Heart left ventricle (tissue), 16 donors: Measurements from ENCODE around the gene CCDC112. TPM values are rescaled to one million over a fixed set of nuclear protein-coding genes. Genes with fewer than 3 reads are reported as not detected.
A peak's percentile ranks its signal among the peaks of the same experiment; 100 is the strongest.

Experiments used
- ATAC-seq, 4 donors: fragments of 200-7000 bp; cut with Tn5 transposase; one replicate each; pipeline ENCODE4 v1.9.1; 2020 to 2022; ENCODE audit warnings: moderate library complexity in 4 of 4, mild to moderate bottlenecking in 3 of 4, moderate number of reproducible peaks in 1 of 4
- DNase-seq, 5 donors: peaks; one replicate each; pipeline ENCODE4 v3.0.0-alpha.2; 2020
- H3K27ac ChIP-seq, 12 donors: fragments of 200-600 bp; sonication (generic) in 4 of 12; one replicate each; pipeline versions ENCODE4 v1.5.0 to v1.8.0; 2016 to 2022; ENCODE audit warnings: mild to moderate bottlenecking in 2 of 12
- H3K27me3 ChIP-seq, 9 donors: fragments of 200-600 bp; sonication (generic) in 2 of 9; one replicate each; pipeline versions ENCODE4 v1.5.1 to v1.8.0; 2016 to 2022; ENCODE audit warnings: mild to moderate bottlenecking in 3 of 9
- H3K36me3 ChIP-seq, 9 donors: fragments of 200-600 bp; sonication (generic) in 2 of 9; one replicate each; pipeline versions ENCODE4 v1.5.0 to v1.8.0; 2018 to 2022; ENCODE audit warnings: mild to moderate bottlenecking in 2 of 9
- H3K4me1 ChIP-seq, 12 donors: fragments of 200-600 bp; sonication (generic) in 4 of 12; one replicate each; pipeline versions ENCODE4 v1.5.0 to v1.8.0; 2016 to 2022; ENCODE audit warnings: mild to moderate bottlenecking in 3 of 12
- H3K4me3 ChIP-seq, 12 donors: fragments of 200-600 bp; sonication (generic) in 4 of 12; one replicate each; pipeline versions ENCODE4 v1.5.0 to v1.8.0; 2017 to 2022; ENCODE audit warnings: mild to moderate bottlenecking in 9 of 12, moderate library complexity in 4 of 12
- H3K9me3 ChIP-seq, 12 donors: fragments of 200-600 bp; sonication (generic) in 4 of 12; one replicate each; pipeline versions ENCODE4 v1.5.0 to v1.8.0; 2016 to 2022; ENCODE audit warnings: mild to moderate bottlenecking in 1 of 12
- POLR2A ChIP-seq, 2 donors: fragments of 450-650 bp; IDR thresholded peaks; one replicate each; pipeline ENCODE4 v1.6.1; 2017; ENCODE audit warnings: antibody characterized with exemption in 2 of 2, mild to moderate bottlenecking in 2 of 2, moderate library complexity in 2 of 2
- WGBS, 4 donors: extraction: QIAGEN DNeasy Blood & Tissue Kit in 2 of 4; methylation state at CpG; one replicate each; pipeline versions ENCODE4 v1.1.5 to v1.1.7; 2013 to 2018; 5-methylcytosine and 5-hydroxymethylcytosine counted together
- intact Hi-C, 10 donors: fragments of 100-400 bp; cut with DNase I; formaldehyde crosslinking; loops; one replicate each; pipeline versions ENCODE4 v1.11.1 to v1.14.2; 2022
- polyA plus RNA-seq, 2 donors: library from polyadenylated mRNA; stranded (reverse); fragments of 200-250 nt; gene quantifications; one replicate each; pipeline ENCODE4 v1.2.3, GENCODE V29; 2013
- total RNA-seq, 9 donors: library from RNA; depleted of rRNA in 2 of 9; stranded (reverse); fragments of >200 nt in 2 of 9; fragmentation: NEBNext Ultra II Directional in 3 of 9; extraction: Animal tissue kit (Norgen Biotek cat#: 25700) in 3 of 9; gene quantifications; one replicate each; pipeline versions ENCODE4 v1.1.0 to v1.2.4, GENCODE V29; 2016 to 2023
- TF ChIP-seq, protein P1 (sequence below), 12 donors: fragments of 200-600 bp; sonication (generic) in 4 of 12; IDR thresholded peaks; one replicate each; pipeline versions ENCODE4 v1.5.0 to v1.8.0; 2018 to 2022; ENCODE audit warnings: antibody characterized with exemption in 12 of 12, mild to moderate bottlenecking in 5 of 12
- donor health status: ischemic (EF 13 %, LVEDD 7.1; RV severe dilation, severe dysfunction).
- donor health status: healthy with polysubstance abuse.
- donor health status: DM: no; HTN: yes; CAD: no.
- donor health status: DM: no; HTN: no; CAD: no.
- donor health status: ischemic (EF 25% LVEDD 6.9; RV normal size, moderate dysfunction).
- donor health status: ischemic (EF 25% LVEDD 5.7; RV mildly dilated, moderate dysfunction).
- donor health status: healthy.
- donor health status: DM: yes; HTN: yes; CAD: no.
- donor health status: ischemic (EF 35%, LVEDD 5.7; RV mildly dilated, moderate dysfunction).
- donor health status: nonischemic (EF 11% LVEDD 7.7; RV severe dilation, severe dysfunction).
- donor health status: DM: yes; HTN: yes; CAD: no.
- donor health status: PGD.
- donor health status: ischemic (EF 29% LVEDD 5.4; RV normal size, mild dysfunction).
- donor health status: nonischemic (EF 23%, LVEDD 6.1; RV moderate dilation, normal function).

Gene CCDC112
- total and polyA plus RNA-seq, 11 donors = 3.6 to 8.4 (median 5.6) TPM

DNA sequence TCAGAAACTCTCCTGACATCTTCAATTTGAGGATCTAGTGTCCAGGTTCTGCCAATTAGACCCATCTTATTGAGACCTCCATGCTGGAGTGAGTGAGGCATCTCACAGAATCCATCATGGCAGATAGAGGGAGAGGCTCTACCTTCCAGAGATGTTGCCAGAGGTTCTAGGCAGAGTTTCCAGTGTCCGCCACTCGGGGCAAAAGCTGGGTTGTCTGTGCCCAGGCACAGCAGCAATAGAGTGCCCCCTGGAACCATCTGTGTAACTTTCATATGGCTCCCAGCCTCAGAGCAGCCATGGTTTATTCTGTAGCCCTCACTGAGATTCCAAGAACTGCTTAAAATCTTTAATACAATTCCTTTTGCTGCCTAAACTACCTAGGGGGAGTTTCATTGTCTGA is 16.6 kb upstream of the CCDC112 start:
- ATAC-seq (no peak), DNase-seq (no peak)
- H3K27ac ChIP-seq = no peak overlapping the region
- 75 to 89% (median 85%) methylated on average over 2 of the region's 2 CpGs for WGBS, 4 donors
- H3K9me3 ChIP-seq = no peaks in the 10 kb centered on the region
- no peaks in the 10 kb centered on the region for H3K36me3 ChIP-seq
- intact Hi-C loops = loop anchor here in 8 of 10 donors (2.0 to 10.0 kb wide), 8 partner anchors 52 to 752 kb away; partner anchors contain the start of genes AP3S1 (in 1 of the 8) and ATG12 (in 1 of the 8)
- no peak for TF ChIP-seq POLR2A (IDR thresholded peaks at IDR 0.05)
- H3K27me3 ChIP-seq = no peaks in the 10 kb centered on the region
- H3K4me1 ChIP-seq = peaks cover 0 to 8% (median 0%) of the 10 kb centered on the region in 12 donors
- no peak overlapping the region for H3K4me3 ChIP-seq

DNA sequence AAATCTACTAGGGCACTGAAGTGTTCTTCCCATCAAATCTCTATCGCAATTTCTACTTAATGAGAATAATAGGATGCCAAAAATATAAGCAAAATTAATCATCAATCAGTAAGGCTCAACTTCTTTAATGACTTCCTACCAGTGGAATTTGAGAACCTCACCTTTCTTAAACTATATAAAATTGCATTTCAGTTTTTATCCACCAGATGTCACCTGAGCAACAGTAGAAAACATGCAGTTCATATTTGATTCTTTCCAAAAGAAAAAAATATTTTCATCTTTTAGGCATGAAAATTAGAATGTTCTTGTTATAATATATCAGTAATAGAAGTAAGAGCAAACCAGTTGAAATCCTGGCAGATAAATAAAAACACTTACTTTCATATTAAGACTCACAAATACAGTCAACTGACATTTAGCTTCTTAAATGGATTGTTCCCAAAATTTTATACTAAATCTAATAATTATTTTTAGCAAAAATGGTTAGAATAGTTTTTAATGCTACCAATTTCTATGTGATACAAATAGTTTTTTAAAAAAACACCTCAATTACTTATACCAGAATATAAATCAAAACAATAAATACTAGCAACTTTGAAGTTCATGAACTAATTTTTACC is 13.4 kb upstream of the CCDC112 start:
- H3K27ac ChIP-seq = no peak overlapping the region
- intact Hi-C loops = loop anchor here (1.0 to 10.0 kb wide), 15 partner anchors 55 to 757 kb away; partner anchors contain the start of genes AP3S1 (in 1 of the 10) and ATG12 (in 1 of the 10)
- H3K36me3 ChIP-seq = no peaks in the 10 kb centered on the region
- no peaks in the 10 kb centered on the region for H3K27me3 ChIP-seq
- TF ChIP-seq, protein P1, sequence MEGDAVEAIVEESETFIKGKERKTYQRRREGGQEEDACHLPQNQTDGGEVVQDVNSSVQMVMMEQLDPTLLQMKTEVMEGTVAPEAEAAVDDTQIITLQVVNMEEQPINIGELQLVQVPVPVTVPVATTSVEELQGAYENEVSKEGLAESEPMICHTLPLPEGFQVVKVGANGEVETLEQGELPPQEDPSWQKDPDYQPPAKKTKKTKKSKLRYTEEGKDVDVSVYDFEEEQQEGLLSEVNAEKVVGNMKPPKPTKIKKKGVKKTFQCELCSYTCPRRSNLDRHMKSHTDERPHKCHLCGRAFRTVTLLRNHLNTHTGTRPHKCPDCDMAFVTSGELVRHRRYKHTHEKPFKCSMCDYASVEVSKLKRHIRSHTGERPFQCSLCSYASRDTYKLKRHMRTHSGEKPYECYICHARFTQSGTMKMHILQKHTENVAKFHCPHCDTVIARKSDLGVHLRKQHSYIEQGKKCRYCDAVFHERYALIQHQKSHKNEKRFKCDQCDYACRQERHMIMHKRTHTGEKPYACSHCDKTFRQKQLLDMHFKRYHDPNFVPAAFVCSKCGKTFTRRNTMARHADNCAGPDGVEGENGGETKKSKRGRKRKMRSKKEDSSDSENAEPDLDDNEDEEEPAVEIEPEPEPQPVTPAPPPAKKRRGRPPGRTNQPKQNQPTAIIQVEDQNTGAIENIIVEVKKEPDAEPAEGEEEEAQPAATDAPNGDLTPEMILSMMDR (IDR thresholded peaks at IDR 0.05) = peak; percentile 67 to 89 (median 74)
- TF ChIP-seq POLR2A (IDR thresholded peaks at IDR 0.05) = no peak
- no peaks in the 10 kb centered on the region for H3K4me1 ChIP-seq
- WGBS, 4 donors = 18 to 26% (median 20%) methylated on average over 1 of the region's 1 CpG
- DNase-seq (no peak), ATAC-seq (peak in 2 of 4 donors; percentile 47 to 51)
- no peaks in the 10 kb centered on the region for H3K9me3 ChIP-seq
- H3K4me3 ChIP-seq = no peak overlapping the region

DNA sequence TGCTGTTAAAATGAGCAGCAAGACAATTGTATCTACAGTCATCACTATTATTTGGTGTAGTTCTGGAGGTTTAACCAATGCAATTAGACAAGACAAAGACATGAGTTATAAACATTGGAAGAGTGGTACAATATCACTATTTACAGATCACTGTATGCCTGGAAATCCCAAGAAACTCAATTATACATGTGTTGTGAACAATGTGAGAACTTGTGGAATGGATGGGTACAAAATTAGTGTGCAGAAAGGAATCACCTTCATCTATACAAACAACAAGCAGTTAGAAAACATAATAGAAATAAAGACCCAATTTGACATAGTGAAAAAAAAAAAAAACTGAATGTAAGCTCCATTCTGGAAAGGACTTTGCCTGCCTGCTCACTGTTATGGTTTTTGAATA is 12.4 kb upstream of the CCDC112 start:
- intact Hi-C loops = loop anchor here in 8 of 10 donors (1.0 to 10.0 kb wide), 9 partner anchors 265 to 758 kb away; no protein-coding TSS in a partner anchor

DNA sequence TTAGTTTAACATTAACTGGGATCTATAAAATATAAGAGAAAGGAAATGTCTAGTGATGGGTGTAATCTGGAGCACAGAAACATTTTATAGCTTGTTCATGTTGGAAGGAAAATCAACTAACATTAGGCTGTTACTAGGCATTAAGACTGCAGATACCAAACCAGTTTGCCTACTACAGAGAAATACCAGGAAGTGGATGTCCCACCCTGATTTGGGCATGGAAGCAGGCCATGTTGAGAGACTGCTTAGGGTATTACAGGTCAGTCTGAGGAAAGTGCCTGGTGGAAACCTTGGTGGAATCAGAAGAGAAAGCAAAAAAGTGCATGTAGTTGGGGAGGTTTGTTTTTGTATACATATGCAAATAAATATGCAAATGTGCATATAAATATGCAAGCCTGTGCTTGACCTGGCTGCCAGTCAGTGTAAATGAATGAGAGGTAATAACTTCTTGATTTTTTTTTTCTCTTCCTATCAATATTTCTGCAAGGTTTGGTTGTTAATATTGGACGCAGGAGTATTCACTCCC is 9.6 kb upstream of the CCDC112 start:
- no peak for ATAC-seq

More for the DNA sequence above, 12.4 kb upstream of the CCDC112 start:
- H3K9me3 ChIP-seq = no peaks in the 10 kb centered on the region
- H3K36me3 ChIP-seq = no peaks in the 10 kb centered on the region
- no peaks in the 10 kb centered on the region for H3K27me3 ChIP-seq
- no peak for ATAC-seq
- DNase-seq = no peak
- no peak overlapping the region for H3K4me3 ChIP-seq
- no peaks in the 10 kb centered on the region for H3K4me1 ChIP-seq
- no peak overlapping the region for H3K27ac ChIP-seq
- TF ChIP-seq POLR2A (IDR thresholded peaks at IDR 0.05) = no peak
- TF ChIP-seq, protein P1 (IDR thresholded peaks at IDR 0.05) = no peak

More for the DNA sequence above, 9.6 kb upstream of the CCDC112 start:
- Histone ChIP-seq H3K4me3 (no peak overlapping the region), H3K9me3 (no peaks in the 10 kb centered on the region), H3K27me3 (no peaks in the 10 kb centered on the region), H3K27ac (no peak overlapping the region), H3K4me1 (no peaks in the 10 kb centered on the region), H3K36me3 (no peaks in the 10 kb centered on the region)
- WGBS, 4 donors = 83 to 98% (median 89%) methylated on average over 1 of the region's 1 CpG
- TF ChIP-seq, protein P1 (IDR thresholded peaks at IDR 0.05) = no peak
- no peak for TF ChIP-seq POLR2A (IDR thresholded peaks at IDR 0.05)
- DNase-seq = no peak
- intact Hi-C loops = loop anchor here in 7 of 10 donors (5.0 to 10.0 kb wide), 5 partner anchors 271 to 761 kb away; no protein-coding TSS in a partner anchor
